A172 (cell line): ENCODE results near the gene PBX3. TPM values are rescaled to one million over a fixed set of nuclear protein-coding genes. Genes with fewer than 3 reads are reported as not detected.
"Not testable (repeated sequence)": the region's sequence is repeated elsewhere in the genome, so short reads cannot be mapped to it uniquely, and the experiment has no call there.

Experiments
- DNase-seq: peaks from one replicate; pipeline ENCODE4 v3.0.0-alpha.2; 2015; ENCODE audit warnings: low spot score
- total RNA-seq: library from RNA; depleted of rRNA; stranded (reverse); fragments of >200 nt; shearing (Covaris generic); gene quantifications from 2 replicates; pipeline ENCODE4 v1.2.3, GENCODE V29; 2014

Gene PBX3
- total RNA-seq, 1 experiment from 2014 or later = 85.0 TPM

GRCh38 chr9:125776789-125777188 is 29.6 kb downstream of the PBX3 start:
- not testable (repeated sequence) for DNase-seq

GRCh38 chr9:125778538-125779219 is 31.5 kb downstream of the PBX3 start:
- DNase-seq = not testable (repeated sequence)

- not testable (repeated sequence) for DNase-seq
These were observed 32.0 kb downstream of the PBX3 start for GRCh38 chr9:125779220-125779565.

GRCh38 chr9:125782718-125783117 is 35.5 kb downstream of the PBX3 start:
- DNase-seq = no peak

GRCh38 chr9:125784286-125785049 is 37.3 kb downstream of the PBX3 start:
- peak; percentile 72 for DNase-seq

- DNase-seq = no peak
These were observed 38.1 kb downstream of the PBX3 start for GRCh38 chr9:125785248-125785751.

GRCh38 chr9:125787715-125788114 is 40.5 kb downstream of the PBX3 start:
- no peak for DNase-seq

GRCh38 chr9:125789196-125789595 is 42.0 kb downstream of the PBX3 start:
- DNase-seq = no peak

- no peak for DNase-seq
These were observed 47.5 kb downstream of the PBX3 start for GRCh38 chr9:125794708-125795107.

- no peak for DNase-seq
These were observed 48.9 kb downstream of the PBX3 start for GRCh38 chr9:125795970-125796596.

- no peak for DNase-seq
These were observed 50.8 kb downstream of the PBX3 start for GRCh38 chr9:125797930-125798329.

- DNase-seq = no peak
These were observed 56.4 kb downstream of the PBX3 start for GRCh38 chr9:125803526-125803925.

GRCh38 chr9:125805057-125805456 is 57.9 kb downstream of the PBX3 start:
- no peak for DNase-seq

GRCh38 chr9:125805586-125805985 is 58.4 kb downstream of the PBX3 start:
- no peak for DNase-seq

GRCh38 chr9:125807079-125807478 is 59.9 kb downstream of the PBX3 start:
- DNase-seq = no peak

- no peak for DNase-seq
These were observed 63.0 kb downstream of the PBX3 start for GRCh38 chr9:125810161-125810560.

GRCh38 chr9:125811002-125811401 is 63.8 kb downstream of the PBX3 start:
- DNase-seq = no peak

- DNase-seq = no peak
These were observed 65.2 kb downstream of the PBX3 start for GRCh38 chr9:125812403-125812802.

GRCh38 chr9:125815568-125815967 is 68.4 kb downstream of the PBX3 start:
- DNase-seq = peak; percentile 68

- no peak for DNase-seq
These were observed 69.1 kb downstream of the PBX3 start for GRCh38 chr9:125816321-125816720.

- no peak for DNase-seq
These were observed 73.1 kb downstream of the PBX3 start for GRCh38 chr9:125820100-125820804.

- no peak for DNase-seq
These were observed 73.9 kb downstream of the PBX3 start for GRCh38 chr9:125821078-125821477.
